Renal pelvis (tissue), 4 donors: Measurements from ENCODE around the gene RBFOX1. TPM values are rescaled to one million over a fixed set of nuclear protein-coding genes. Genes with fewer than 3 reads are reported as not detected.

Experiments
- DNase-seq: peaks from one replicate; pipeline ENCODE4 v3.0.0-alpha.2; 2013
- polyA plus RNA-seq, 3 donors: library from polyadenylated mRNA; unstranded; fragments of 120-200 nt; gene quantifications; one replicate each; pipeline ENCODE4 v1.2.1, GENCODE V29; 2013; ENCODE audit not compliant: insufficient read length in 3 of 3

Gene RBFOX1
- polyA plus RNA-seq, 3 donors, result 3.1 to 3.9 (median 3.4) TPM

DNA sequence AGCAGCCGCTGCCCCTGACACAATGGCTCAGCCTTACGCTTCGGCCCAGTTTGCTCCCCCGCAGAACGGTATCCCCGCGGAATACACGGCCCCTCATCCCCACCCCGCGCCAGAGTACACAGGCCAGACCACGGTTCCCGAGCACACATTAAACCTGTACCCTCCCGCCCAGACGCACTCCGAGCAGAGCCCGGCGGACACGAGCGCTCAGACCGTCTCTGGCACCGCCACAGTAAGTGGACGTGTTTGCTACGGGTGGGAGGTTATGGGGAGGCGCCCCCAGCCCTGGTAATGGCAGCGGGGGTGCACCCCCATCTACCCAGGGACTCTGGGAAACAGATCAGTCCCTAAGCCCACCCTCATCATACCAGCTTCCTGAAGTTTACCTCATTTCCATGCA lies 185.5 kb downstream of the RBFOX1 start:
- no peak for DNase-seq

GRCh38 chr16:7521834-7522233 lies 189.2 kb downstream of the RBFOX1 start:
- DNase-seq, result no peak

GRCh38 chr16:7524419-7524818 lies 191.8 kb downstream of the RBFOX1 start:
- DNase-seq, result no peak

DNA sequence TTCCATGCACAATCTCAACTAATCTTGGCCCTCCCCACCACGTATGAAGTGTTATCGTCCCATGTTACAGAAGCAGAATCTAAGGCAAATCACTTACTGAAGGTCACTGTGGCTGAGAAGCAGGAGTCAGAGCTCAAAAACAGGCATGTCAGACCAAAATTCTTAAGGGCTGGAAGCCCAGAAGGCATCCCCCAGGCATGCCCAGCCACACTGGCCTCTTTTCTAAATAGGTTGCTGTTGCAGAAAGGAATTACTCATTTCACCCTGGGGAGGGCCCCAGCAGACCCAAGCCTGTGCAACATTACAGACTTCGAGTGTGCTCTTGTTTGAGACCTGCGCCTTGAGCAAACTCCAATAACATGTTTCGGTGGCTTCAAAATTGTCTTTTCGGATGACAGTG lies 194.1 kb downstream of the RBFOX1 start:
- no peak for DNase-seq

GRCh38 chr16:7532534-7532933 lies 199.9 kb downstream of the RBFOX1 start:
- DNase-seq, result no peak

- DNase-seq, result no peak
Observed at GRCh38 chr16:7534749-7535148, 202.1 kb downstream of the RBFOX1 start.

DNA sequence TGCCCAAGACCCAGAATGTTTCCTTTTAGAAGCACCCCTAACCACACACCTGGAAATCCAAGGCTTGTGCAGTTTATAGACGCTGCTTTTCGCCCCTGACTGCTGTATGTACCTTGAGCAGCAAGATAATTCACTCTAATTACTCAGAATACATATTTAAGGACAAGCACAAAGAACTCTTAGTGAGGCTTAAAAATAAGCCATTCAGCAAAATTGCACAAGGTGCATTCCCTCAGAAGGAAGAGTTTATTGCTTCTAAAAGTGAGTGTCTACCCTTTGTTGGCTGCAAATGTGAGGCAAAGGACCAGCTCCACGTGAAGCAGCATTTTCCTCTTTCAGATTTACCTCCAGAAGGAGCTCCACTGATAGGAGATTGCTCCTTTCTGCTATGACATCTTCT lies 208.4 kb downstream of the RBFOX1 start:
- no peak for DNase-seq

DNA sequence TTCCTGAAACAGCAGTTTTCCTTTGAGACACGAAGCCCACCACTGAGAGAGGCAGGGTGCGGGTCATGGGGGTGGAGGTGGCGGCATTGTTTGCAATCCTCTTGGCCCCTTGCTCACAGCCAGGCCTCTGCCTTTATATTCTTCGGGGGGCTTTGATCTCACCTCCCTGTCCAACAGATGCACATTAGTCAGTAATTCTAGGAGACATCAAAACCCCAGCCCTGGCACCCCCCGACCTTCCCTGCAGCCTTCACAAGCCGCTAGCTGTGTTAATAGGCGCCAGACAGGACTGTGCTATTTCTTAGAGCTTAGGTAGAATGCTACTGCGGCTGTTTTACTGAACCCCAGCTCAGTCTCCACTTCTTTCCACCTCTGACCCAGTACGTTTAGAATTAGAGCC lies 212.6 kb downstream of the RBFOX1 start:
- DNase-seq, result peak; percentile 65

DNA sequence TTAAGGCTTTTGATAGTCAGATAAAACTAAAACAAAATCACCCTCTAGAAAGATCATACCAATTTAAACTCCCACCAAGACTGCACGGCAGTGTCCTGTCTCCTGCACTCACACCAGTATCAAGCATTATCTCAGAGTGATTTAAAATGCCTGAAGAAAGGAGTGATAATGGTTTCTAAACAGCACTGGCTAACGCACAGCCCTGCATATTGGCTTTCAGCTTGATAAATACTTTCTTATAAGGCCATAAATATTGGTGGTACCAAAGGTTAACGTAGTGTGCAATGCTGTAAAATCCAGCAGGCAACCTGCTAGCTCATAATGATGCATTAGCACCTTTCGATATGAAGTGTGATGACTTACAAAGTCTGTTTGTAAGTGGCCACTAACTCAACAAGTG lies 214.3 kb downstream of the RBFOX1 start:
- DNase-seq, result no peak

GRCh38 chr16:7547736-7548135 lies 215.1 kb downstream of the RBFOX1 start:
- DNase-seq, result no peak

- no peak for DNase-seq
Observed at GRCh38 chr16:7548796-7549318, 216.2 kb downstream of the RBFOX1 start.

DNA sequence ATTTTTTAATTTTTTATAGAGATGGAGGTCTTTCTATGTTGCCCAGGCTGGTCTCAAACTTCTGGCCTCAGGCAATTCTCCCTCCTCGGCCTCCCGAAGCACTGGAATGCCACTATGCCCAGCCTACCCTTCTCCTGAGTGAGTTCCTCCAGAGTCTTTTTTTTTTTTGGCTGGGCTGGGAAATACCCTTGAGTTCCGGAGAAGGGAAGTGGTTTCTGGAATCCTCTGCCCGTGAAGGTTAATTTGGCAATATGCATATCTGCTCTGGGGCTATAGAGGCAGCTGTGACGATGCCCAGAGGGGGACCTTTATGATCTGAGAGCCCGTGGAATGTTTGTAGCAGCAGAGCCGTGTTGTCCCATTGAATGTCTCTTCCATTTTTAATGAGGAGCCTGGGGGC lies 217.5 kb downstream of the RBFOX1 start:
- no peak for DNase-seq

GRCh38 chr16:7555459-7555858 lies 222.8 kb downstream of the RBFOX1 start:
- no peak for DNase-seq

DNA sequence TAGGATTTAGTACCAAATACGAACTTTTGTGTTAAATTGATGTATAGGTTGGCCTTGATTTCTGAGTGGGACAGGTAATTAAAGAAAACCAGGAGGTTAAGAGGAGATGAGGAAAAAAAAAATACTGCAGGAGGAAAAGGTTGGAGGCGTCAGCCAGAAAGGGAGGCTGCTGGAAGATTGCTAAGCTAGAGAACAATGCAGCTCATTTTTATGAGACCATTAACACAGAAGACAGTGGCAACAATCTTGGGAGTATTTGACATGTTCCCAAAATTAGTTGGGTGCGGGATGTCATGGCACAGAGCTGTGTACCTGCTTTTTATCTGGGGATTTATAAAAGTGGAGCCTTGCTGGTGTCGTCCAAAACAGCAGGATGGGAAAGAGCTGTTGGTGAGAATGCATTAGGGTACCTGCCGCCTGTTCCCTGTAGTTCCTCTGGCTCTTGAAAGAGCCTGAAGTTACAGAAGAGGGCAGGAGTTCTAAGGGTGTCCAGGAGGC lies 229.3 kb downstream of the RBFOX1 start:
- no peak for DNase-seq

DNA sequence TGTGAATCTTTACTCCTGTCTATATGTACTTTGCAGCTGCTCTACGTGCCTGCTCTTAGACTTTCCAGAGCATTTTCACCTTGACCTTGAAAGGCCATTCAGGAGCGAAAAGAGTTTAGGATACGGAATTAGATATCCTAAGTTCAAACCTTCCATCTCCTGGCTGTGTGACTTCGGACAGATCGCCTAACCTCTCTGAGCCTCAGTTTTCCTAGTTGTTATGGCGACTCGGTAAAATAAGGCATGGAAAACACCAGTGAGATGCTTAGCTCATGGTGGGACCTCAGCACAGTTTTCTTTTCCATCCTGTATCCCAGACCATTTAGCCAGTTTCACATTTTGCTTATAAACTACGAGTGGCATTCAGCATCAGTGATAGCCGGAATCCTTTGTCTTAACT lies 233.7 kb downstream of the RBFOX1 start:
- DNase-seq, result no peak

GRCh38 chr16:7571366-7571765 lies 238.7 kb downstream of the RBFOX1 start:
- DNase-seq, result no peak

DNA sequence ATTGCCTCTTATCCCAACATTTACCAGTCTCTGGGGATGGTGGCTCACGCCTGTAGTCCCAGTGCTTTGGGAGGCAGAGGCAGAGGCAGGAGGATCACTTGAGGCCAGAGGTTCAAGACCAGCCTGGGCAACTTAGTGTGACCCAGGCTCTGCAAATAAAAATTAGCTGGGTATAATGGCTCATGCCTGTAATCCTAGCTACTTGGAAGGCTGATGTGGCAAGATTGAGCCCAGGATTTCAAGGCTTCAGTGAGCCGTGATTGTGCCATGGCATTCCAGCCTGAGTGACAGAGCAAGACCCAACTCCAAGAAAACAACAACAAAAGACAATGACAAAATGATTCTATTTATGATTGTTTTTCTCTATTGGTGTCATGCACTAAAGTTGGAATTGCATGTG lies 244.9 kb downstream of the RBFOX1 start:
- no peak for DNase-seq

DNA sequence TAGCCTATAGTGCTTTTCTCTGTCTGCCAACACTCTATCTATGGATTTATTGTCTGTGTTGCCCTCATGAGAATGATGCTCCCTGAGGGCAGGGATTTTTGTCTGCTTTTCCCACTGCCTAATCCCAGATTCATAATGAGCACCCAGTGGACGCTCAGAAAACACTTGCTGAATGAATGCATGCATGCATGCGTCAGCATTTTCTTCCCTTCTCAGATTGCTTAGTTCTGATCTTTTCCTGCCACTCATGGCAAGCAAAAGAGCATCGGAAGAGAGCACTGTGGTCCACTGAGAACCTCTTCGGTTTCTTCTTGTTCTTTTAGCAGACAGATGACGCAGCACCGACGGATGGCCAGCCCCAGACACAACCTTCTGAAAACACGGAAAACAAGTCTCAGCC lies 246.8 kb downstream of the RBFOX1 start:
- DNase-seq, result no peak

- DNase-seq, result no peak
Observed at GRCh38 chr16:7581175-7581574, 248.5 kb downstream of the RBFOX1 start.

DNA sequence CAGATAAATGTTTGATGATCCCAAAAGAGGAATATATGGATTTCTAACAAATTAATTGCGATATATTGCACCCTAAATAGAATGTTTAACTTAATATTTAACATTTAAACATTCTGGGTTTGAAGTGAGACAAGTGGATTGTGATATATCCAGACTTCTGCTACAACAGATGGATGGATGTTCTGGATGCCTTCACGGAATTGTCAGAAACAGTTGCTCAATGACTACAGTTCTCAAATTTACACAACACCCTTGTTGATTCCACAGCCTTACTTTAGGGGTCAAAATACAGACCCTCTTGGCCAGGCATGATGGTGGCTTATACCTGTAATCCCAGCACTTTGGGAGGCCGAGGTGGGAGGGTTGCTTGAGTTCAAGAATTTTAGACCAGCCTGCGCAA lies 250.8 kb downstream of the RBFOX1 start:
- no peak for DNase-seq

DNA sequence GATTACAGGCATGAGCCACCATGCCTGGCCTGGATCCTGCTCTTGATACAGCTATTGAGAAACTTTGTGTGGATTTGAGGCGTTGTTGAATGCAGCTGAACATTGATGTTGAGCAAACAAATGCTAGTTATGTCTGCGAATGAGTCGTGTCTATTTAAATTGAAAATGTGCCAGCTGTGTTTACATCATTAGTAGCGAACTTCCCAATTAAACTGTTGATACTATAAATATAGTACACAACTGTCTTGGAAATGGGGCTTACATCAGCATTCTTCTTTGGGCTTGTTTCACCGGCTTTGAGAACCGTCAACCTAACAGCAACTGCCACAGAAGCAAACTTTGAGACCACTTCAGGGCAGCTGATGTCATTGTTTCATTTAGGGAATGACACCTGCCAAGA lies 251.9 kb downstream of the RBFOX1 start:
- no peak for DNase-seq

DNA sequence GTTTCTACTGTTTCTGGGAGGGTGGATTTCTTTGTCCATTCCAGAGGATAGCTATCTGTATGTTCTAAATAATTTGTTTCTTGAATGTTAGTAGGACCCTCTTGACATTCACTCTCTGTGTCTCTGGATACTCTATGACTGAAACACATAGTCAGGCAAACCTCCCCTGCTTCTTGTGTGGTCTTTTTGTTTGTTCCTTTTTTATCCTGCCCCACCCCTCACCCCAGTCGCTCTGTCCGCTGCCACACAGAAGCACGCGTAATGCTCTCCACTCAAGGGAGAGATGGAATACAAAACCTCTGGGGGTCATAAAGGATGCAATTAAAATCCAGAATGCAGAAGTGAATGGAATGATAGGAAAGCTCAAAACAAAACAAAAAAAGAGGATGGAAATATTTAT lies 253.1 kb downstream of the RBFOX1 start:
- no peak for DNase-seq

DNA sequence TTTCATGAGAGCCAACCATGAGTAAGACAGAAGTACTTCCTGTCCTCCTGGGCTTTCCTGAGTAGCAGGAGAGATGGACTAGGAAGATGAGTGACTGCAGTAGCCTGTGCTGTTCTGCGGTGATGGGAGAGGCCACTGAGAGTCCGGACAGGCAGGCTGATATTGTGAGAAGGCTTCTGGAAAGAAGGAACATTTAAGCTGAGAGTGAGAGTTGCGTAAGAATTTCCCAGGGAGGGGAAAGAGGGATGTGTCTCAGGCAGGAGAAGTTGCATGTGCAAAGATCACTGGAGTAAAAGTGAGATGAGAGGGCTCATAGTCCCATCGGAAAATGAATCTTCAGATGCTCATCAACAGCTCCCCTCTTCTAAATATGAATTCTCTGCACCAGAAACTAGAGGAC lies 258.3 kb downstream of the RBFOX1 start:
- no peak for DNase-seq

- DNase-seq, result no peak
Observed at GRCh38 chr16:7596308-7596707, 263.7 kb downstream of the RBFOX1 start.

DNA sequence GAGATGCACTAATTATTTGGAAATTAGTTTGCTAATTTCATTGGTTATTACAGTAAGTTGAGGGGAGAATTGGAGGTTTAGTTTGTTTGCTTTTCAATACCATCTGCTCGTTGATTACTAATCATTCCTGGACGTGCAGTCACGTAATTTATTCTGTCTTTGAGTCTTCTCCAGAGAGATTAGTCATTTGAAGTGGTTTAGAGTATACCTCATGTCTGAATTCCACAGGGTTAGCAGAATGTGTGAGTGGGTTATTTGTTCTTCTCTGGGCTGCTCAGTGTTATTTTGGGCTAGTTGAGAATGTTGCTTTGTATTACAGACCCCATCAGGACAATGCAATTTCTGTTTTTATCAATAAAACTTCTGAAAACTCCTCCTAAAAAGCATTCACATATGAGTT lies 265.0 kb downstream of the RBFOX1 start:
- no peak for DNase-seq
